Measurements from ENCODE around the gene CAND1.

GRCh38 chr12:67365131-67365530 is 96.0 kb downstream of the CAND1 start:
- TF ChIP-seq CTCF (IDR thresholded peaks at IDR 0.05): no peak
- TF ChIP-seq POLR2A (IDR thresholded peaks at IDR 0.05): no peak
